ENCODE measurements around the gene SLC3A2.
"Not testable (repeated sequence)": the region's sequence is repeated elsewhere in the genome, so short reads cannot be mapped to it uniquely, and the experiment has no call there.

Gene SLC3A2

GRCh38 chr11:62880803-62881578, at the start of gene SLC3A2:
Gene SLC3A2 (plus strand): TSS chr11:62880896. CDS start chr11:62881024, 128 bp downstream.
- DNase-seq = peak; percentile 85

- DNase-seq = peak; percentile 33
These were observed 49.7 kb upstream of the SLC3A2 start for GRCh38 chr11:62830904-62831519.

GRCh38 chr11:62831520-62832335, 49.0 kb upstream of the SLC3A2 start, which contains the start of gene STX5:
Gene STX5 (minus strand): TSS chr11:62832051. CDS start chr11:62831243, 808 bp downstream.
- DNase-seq = peak; percentile 96

GRCh38 chr11:62832336-62833234, 48.1 kb upstream of the SLC3A2 start, which contains the start of gene TEX54:
Gene TEX54 (minus strand): TSS chr11:62832841.
- peak; percentile 41 for DNase-seq

- DNase-seq = no peak
These were observed 45.4 kb upstream of the SLC3A2 start for GRCh38 chr11:62835336-62835735.

- DNase-seq = peak; percentile 93
These were observed 41.4 kb upstream of the SLC3A2 start, which contains the start of gene WDR74 for GRCh38 chr11:62839050-62839945. Gene WDR74 (minus strand): TSS chr11:62839590. CDS start chr11:62839570, 20 bp downstream.

- DNase-seq = peak; percentile 75
These were observed 39.9 kb upstream of the SLC3A2 start for GRCh38 chr11:62840721-62841360.

DNA sequence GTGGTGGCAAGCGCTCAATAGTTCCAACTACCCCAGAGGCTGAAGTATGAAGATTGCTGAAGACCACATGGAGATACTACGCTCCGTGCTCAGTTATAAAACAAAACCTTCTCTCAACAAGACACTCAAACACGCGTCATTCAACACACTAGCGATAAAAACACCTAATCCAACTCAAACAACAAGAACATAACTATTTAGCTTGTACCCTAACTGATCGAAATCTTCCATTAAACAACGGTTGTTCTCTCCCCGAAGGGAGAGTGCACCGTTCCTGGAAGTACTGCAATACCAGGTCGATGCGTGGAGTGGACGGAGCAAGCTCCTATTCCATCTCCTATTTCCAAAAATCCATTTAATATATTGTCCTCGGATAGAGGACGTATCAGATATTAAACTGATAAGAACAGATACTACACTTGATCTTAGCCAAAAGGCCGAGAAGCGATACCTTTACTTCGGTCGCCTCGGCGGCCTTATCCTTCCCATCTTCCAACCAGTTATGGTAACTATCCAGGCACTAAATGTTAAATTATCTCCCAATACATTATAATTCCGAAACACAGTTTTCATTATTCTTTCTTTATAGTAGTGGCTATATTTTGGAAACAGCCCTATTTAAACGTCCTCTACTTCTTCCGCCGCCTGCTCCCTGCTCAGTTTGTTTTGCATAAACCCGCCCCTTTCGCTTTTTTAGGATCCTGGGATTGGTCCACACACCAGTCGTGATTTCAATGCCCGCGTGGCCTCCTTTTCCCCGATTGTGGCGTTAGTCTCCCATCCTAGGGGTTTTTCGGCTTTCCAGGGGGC, 39.1 kb upstream of the SLC3A2 start:
- peak; percentile 100 for DNase-seq

DNA sequence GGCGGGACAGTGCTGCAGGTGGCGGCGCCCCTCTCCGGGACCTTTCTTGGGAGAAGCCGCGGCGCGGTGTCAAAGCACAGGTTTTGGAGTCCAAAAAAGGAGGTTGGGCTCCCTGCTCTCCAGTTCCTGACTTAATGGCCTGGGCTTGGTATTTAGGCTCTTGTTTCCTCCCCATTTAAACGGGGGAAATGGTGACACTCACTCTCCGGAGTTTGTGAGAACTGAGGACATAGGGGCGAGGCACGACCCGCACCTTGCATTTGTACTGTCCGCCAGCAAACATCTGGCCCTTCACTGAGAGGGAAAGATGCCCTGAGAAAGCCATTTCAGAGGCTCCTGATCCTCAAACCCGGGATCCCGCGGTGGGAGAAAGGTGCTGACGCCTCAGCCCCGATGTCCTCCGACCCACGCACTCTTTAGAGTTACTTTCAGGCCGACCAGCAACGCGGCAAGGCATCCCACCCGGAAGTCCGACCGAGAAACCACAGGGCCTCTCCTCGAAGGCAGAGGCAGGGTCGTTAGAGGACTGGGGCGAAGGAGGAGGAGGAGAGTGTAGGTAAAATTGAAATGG, 38.4 kb upstream of the SLC3A2 start:
- DNase-seq = no peak

DNA sequence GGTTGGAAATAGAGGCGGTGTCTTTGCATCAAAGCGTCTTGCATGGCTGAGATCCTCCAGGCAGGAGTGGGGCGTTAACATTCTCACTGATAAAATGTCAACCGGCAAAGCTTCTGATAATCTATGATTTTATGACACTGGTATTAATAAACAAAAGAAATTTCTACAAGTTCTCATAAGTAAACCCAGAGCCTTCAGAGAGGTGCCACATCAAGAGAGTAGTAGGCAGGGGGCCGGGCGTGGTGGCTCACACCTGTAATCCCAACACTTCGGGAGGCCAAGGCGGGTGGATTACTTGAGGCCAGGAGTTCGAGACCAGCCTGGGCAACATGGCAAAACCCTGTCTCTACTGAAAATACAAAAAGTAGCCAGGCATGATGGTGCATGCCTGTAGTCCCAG, 37.8 kb upstream of the SLC3A2 start:
- DNase-seq = not testable (repeated sequence)

- DNase-seq = peak; percentile 10
These were observed 37.2 kb upstream of the SLC3A2 start for GRCh38 chr11:62843466-62843865.

DNA sequence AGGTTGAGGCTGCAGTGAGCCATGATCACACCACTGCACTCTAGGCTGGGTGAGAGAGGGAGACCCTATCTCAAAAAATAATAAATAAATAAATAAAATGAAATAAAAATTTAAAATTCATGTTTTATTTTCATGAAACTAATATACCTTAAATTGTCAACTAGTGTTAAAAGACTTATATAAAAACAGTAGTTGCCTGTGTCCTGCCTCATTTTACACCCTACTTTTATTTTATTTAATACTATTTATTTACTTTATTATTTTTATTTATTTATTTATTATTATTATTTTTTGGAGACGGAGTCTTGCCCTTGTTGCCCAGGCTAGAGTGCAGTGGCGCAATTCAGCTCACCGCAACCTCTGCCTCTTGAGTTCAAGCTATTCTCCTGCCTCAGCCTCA, 36.5 kb upstream of the SLC3A2 start:
- no peak for DNase-seq

DNA sequence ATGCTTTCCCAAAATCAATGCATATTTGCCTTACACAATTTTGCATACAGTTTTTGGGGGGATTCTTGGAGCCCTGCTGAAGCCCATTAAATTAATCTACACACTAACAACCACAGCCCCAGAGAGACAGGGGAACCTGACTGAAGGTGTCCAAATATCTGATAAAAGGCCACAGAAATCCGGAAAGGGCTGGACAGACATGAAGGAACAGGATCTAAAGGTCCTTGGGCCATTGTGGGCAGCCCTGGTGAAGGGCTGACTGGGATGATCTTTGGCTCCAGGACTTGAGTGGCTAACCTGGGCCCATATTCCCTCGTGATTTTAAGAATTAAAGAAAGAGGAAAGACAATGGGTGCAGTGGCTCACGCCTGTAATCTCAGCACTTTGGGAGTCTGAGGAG, 34.5 kb upstream of the SLC3A2 start:
- DNase-seq = no peak

GRCh38 chr11:62847767-62848314, 32.9 kb upstream of the SLC3A2 start:
- no peak for DNase-seq

DNA sequence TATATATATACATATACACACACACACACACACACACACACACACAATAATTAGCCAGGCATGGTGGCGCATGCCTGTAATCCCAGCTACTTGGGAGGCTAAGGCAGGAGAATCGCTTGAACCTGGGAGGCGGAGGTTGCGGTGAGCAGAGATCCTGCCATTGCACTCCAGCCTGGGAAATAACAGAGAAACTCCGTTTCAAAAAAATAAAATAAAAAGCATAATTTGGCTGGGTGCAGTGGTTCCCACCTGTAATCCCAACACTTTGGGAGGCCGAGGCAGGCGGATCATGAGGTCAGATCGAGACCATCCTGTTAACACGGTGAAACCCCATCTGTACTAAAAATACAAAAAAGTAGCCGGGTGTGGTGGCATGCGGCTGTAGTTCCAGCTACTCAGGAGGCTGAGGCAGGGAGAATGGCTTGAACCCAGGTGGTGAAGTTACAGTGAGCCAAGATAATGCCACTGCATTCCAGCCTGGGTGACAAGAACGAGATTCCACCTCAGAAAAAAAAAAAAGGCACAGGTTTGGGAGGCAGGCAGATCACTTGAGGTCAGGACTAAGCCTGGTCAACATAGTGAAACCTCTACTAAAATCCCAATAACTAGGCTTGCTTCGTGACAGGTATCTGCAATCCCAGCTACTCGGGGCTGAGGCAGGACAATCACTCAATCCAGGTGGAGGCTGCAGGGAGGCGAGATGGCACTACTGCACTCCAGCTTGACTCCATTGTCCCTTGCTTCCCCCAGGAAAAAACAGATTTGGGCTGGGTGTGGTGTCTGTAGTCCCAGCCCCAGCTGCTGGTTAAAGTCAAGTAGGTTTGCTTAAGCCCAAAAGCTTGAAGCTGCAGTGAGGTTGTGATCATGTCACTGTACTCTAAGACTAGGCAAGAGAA, 29.5 kb upstream of the SLC3A2 start:
- DNase-seq = peak; percentile 54

GRCh38 chr11:62851807-62852522, 28.7 kb upstream of the SLC3A2 start:
- DNase-seq = no peak

DNA sequence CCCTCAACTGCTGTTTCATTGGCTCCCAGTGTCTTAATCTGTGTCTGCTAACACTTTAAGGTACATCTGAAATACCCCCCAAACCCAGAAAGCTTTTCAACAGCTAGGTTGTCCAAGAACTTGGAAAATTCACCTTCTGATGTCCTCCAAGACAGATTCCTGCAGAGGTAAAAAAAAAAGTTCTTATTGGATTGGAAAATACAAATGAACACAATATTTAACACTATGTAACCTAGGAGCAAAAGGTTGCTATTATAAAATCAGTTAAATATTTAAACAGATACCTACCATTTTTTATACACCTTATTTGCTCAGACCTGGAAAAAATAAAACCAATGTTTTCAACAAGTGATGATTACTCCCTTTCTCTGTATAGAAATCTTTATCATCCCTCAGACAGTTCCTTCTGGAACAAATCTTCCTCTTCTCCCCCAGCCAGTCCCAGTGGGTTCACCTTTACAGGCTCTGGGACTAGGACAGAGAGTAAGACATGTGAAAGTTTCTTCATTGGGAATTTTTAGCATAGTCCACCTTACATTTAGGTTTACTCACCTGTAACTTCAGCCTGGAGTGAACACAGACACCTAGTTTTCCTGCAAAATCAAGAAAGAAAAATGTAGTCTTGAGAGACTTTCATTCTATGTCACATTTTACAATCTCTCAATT, 28.0 kb upstream of the SLC3A2 start:
- no peak for DNase-seq
